ENCODE measurements around the gene RBL2. TPM values are rescaled to one million over a fixed set of nuclear protein-coding genes. Genes with fewer than 3 reads are reported as not detected.

The RBL2 gene
- total and polyA plus RNA-seq, 2 of the 8 experiments (the other 6 are each of a cell fraction or from before 2014, with no cell fraction given): 13.9 to 22.1 TPM

DNA sequence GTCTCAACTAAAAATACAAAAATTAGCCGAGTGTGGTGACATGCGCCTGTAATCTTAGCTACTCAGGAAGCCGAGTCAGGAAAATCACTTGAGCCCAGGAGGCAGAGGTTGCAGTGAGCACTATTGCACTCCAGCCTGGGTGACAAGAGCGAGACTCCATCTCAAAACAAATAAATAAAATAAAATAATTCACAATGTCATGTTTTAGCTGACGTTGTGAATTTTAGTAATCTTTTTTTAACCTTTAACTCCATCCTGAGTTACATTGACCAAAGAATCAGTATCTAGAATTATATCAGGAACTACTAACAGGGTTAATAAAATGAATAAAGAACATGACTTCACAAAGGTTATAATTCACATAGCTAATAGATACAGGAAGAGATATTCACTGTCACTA, 5.9 kb downstream of the RBL2 start (continued):
- TF ChIP-seq, protein P1, sequence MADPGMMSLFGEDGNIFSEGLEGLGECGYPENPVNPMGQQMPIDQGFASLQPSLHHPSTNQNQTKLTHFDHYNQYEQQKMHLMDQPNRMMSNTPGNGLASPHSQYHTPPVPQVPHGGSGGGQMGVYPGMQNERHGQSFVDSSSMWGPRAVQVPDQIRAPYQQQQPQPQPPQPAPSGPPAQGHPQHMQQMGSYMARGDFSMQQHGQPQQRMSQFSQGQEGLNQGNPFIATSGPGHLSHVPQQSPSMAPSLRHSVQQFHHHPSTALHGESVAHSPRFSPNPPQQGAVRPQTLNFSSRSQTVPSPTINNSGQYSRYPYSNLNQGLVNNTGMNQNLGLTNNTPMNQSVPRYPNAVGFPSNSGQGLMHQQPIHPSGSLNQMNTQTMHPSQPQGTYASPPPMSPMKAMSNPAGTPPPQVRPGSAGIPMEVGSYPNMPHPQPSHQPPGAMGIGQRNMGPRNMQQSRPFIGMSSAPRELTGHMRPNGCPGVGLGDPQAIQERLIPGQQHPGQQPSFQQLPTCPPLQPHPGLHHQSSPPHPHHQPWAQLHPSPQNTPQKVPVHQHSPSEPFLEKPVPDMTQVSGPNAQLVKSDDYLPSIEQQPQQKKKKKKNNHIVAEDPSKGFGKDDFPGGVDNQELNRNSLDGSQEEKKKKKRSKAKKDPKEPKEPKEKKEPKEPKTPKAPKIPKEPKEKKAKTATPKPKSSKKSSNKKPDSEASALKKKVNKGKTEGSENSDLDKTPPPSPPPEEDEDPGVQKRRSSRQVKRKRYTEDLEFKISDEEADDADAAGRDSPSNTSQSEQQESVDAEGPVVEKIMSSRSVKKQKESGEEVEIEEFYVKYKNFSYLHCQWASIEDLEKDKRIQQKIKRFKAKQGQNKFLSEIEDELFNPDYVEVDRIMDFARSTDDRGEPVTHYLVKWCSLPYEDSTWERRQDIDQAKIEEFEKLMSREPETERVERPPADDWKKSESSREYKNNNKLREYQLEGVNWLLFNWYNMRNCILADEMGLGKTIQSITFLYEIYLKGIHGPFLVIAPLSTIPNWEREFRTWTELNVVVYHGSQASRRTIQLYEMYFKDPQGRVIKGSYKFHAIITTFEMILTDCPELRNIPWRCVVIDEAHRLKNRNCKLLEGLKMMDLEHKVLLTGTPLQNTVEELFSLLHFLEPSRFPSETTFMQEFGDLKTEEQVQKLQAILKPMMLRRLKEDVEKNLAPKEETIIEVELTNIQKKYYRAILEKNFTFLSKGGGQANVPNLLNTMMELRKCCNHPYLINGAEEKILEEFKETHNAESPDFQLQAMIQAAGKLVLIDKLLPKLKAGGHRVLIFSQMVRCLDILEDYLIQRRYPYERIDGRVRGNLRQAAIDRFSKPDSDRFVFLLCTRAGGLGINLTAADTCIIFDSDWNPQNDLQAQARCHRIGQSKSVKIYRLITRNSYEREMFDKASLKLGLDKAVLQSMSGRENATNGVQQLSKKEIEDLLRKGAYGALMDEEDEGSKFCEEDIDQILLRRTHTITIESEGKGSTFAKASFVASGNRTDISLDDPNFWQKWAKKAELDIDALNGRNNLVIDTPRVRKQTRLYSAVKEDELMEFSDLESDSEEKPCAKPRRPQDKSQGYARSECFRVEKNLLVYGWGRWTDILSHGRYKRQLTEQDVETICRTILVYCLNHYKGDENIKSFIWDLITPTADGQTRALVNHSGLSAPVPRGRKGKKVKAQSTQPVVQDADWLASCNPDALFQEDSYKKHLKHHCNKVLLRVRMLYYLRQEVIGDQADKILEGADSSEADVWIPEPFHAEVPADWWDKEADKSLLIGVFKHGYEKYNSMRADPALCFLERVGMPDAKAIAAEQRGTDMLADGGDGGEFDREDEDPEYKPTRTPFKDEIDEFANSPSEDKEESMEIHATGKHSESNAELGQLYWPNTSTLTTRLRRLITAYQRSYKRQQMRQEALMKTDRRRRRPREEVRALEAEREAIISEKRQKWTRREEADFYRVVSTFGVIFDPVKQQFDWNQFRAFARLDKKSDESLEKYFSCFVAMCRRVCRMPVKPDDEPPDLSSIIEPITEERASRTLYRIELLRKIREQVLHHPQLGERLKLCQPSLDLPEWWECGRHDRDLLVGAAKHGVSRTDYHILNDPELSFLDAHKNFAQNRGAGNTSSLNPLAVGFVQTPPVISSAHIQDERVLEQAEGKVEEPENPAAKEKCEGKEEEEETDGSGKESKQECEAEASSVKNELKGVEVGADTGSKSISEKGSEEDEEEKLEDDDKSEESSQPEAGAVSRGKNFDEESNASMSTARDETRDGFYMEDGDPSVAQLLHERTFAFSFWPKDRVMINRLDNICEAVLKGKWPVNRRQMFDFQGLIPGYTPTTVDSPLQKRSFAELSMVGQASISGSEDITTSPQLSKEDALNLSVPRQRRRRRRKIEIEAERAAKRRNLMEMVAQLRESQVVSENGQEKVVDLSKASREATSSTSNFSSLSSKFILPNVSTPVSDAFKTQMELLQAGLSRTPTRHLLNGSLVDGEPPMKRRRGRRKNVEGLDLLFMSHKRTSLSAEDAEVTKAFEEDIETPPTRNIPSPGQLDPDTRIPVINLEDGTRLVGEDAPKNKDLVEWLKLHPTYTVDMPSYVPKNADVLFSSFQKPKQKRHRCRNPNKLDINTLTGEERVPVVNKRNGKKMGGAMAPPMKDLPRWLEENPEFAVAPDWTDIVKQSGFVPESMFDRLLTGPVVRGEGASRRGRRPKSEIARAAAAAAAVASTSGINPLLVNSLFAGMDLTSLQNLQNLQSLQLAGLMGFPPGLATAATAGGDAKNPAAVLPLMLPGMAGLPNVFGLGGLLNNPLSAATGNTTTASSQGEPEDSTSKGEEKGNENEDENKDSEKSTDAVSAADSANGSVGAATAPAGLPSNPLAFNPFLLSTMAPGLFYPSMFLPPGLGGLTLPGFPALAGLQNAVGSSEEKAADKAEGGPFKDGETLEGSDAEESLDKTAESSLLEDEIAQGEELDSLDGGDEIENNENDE (IDR thresholded peaks at IDR 0.05; ENCODE audit: insufficient replicate concordance, low read length): no peak
- no peak for TF ChIP-seq TAF1 (IDR thresholded peaks at IDR 0.05; ENCODE audit: low read depth, low read length)
- no peak for TF ChIP-seq SIN3A (conservative IDR thresholded peaks at IDR 0.05 in 1 of 2, IDR thresholded peaks at IDR 0.05 in 1 of 2; ENCODE audit: low read depth in 1 of 2, low read length in 2 of 2)
- no peak for TF ChIP-seq PHF8 (conservative IDR thresholded peaks at IDR 0.05; ENCODE audit: low read depth, low read length)
- TF ChIP-seq GABPA (IDR thresholded peaks at IDR 0.05; ENCODE audit: borderline replicate concordance, insufficient read depth, low read length): no peak
- TF ChIP-seq POLR2A (IDR thresholded peaks at IDR 0.05; ENCODE audit: control extremely low read depth in 1 of 2, low read depth in 2 of 2, low read length in 2 of 2): no peak
